Activated effector memory CD4-positive, alpha-beta T cell treated with anti-CD3 and anti-CD28 coated beads, Interleukin-2, amount 50 U/mL, for 16 hours (primary cell): ENCODE measurements around the gene PRDM4.

Experiments
- DNase-seq: peaks from one replicate; pipeline ENCODE4 v3.0.0-alpha.2; 2020

The PRDM4 gene

DNA sequence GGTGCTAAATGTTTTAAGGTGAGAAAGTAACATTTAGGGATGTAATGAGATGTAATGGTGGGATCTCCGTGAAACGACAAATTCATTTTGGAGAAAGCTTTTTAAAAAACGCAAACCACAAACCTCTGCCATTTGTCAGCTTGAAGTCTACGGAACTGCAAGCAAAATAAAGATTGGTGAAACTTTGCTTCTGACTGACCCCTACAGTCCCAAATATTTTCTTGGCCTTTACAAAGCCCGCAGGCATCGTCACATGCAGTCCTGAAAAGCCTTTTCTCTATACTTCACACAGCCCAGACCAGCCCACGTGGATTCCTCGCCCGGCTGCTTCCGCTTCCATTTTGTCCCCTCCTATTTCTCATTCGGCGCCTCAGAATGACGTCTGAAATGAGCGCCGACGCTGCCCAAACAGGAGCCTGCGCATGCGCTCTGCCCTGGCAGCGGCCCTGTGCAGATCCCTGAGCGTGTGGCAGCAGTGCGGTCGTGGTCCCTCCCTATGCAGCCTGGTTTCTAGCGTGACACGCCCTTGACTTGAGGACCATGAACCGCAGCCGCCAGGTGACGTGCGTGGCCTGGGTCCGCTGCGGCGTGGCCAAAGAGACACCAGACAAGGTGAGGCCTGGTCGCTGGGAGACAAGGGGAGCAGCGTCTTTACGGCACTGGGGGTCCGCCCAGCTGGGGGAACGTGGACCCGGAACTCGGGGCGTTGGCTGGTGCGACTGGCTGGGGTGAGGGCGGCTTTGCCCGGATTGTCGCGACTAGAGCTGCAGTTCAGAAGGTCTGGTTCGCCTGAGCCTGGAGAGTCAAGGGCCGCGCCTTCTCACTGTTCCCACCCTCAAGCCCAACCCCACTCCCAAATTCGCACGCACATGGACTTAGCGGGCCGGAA, 75.3 kb downstream of the PRDM4 start, which contains the start of gene PWP1:
Gene PWP1, plus strand, starts transcription at position 440 of the 889 bp plus-strand sequence. Its CDS starts 101 bp downstream, at position 541.
- DNase-seq, result peak; percentile 98

DNA sequence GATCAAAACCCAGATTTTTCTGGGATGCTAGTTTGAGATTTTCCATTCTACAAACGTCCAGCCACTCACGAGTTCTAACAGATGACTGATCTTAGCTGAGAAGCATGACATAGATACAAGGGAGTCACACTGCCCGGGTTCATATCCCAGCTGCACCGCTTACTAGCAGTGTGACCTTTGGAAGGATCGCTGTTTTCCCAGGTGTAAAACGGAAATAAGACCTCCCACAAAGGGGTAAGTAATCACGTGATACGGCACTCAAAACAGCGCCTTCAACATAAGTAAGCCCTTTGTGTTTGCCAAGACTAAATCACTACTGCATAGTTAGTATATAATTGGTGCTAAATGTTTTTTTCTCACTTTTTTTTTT, 76.0 kb downstream of the PRDM4 start:
- no peak for DNase-seq

GRCh38 chr12:107684029-107684795, 76.7 kb downstream of the PRDM4 start:
- no peak for DNase-seq
